WERI-Rb-1 (cell line): ENCODE measurements around the gene NUP188.
"Not testable (repeated sequence)": the region's sequence is repeated elsewhere in the genome, so short reads cannot be mapped to it uniquely, and the experiment has no call there.

ENCODE experiments used
- DNase-seq: peaks from one replicate; pipeline ENCODE4 v3.0.0-alpha.2; 2020
- H3K27ac ChIP-seq: fragments of 250-450 bp; sonication (Bioruptor Pico); 2 replicates; pipeline ENCODE4 v1.5.1; 2020; ENCODE audit warnings: mild to moderate bottlenecking, moderate library complexity
- H3K27me3 ChIP-seq: fragments of 250-450 bp; sonication (Bioruptor Pico); 2 replicates; pipeline ENCODE4 v1.5.1; 2021; ENCODE audit warnings: mild to moderate bottlenecking, low read depth, moderate library complexity; ENCODE audit not compliant: insufficient read depth, severe bottlenecking
- H3K36me3 ChIP-seq: fragments of 250-450 bp; sonication (Bioruptor Pico); 2 replicates; pipeline ENCODE4 v1.5.1; 2020; ENCODE audit warnings: mild to moderate bottlenecking, moderate library complexity
- H3K4me3 ChIP-seq: 2 replicates; pipeline ENCODE4 v1.5.1; 2011; ENCODE audit warnings: low read depth, mild to moderate bottlenecking, control low read depth, low read length
- H3K9me3 ChIP-seq: fragments of 250-450 bp; sonication (Bioruptor Pico); 2 replicates; pipeline ENCODE4 v1.5.1; 2021; ENCODE audit warnings: mild to moderate bottlenecking, moderate library complexity; ENCODE audit not compliant: severe bottlenecking
- CTCF ChIP-seq: IDR thresholded peaks from 2 replicates; pipeline ENCODE4 v1.5.1; 2011; ENCODE audit warnings: low read depth, mild to moderate bottlenecking, control low read depth, inconsistent platforms, low read length

Gene NUP188

GRCh38 chr9:129002992-129003391, 55.5 kb downstream of the NUP188 start:
- DNase-seq = peak; percentile 14
- TF ChIP-seq CTCF = no peak
- peaks cover 99% of the 10 kb centered on the region for H3K36me3 ChIP-seq
- H3K9me3 ChIP-seq = no peaks in the 10 kb centered on the region
- no peak overlapping the region for H3K4me3 ChIP-seq
- no peaks in the 10 kb centered on the region for H3K27me3 ChIP-seq
- H3K27ac ChIP-seq = no peak overlapping the region

GRCh38 chr9:129004173-129004572, 56.7 kb downstream of the NUP188 start:
- H3K9me3 ChIP-seq, H3K27ac ChIP-seq, H3K27me3 ChIP-seq, DNase-seq, H3K4me3 ChIP-seq: not testable (repeated sequence)
- H3K36me3 ChIP-seq = peaks cover 98% of the 10 kb centered on the region

GRCh38 chr9:129005336-129005997, 58.0 kb downstream of the NUP188 start:
- H3K27ac ChIP-seq = peak overlapping the region; percentile 21
- no peak for TF ChIP-seq CTCF
- H3K4me3 ChIP-seq = no peak overlapping the region
- DNase-seq = peak; percentile 51
- peaks cover 95% of the 10 kb centered on the region for H3K36me3 ChIP-seq
- H3K27me3 ChIP-seq = no peaks in the 10 kb centered on the region
- H3K9me3 ChIP-seq = no peaks in the 10 kb centered on the region

- DNase-seq = peak; percentile 89
- TF ChIP-seq CTCF = peak; percentile 96
- peak overlapping the region; percentile 21 for H3K27ac ChIP-seq
- no peak overlapping the region for H3K4me3 ChIP-seq
- peaks cover 95% of the 10 kb centered on the region for H3K36me3 ChIP-seq
- H3K27me3 ChIP-seq = no peaks in the 10 kb centered on the region
- no peaks in the 10 kb centered on the region for H3K9me3 ChIP-seq
These were observed 59.0 kb downstream of the NUP188 start for GRCh38 chr9:129006328-129007034.

- no peak overlapping the region for H3K27ac ChIP-seq
- H3K4me3 ChIP-seq = no peak overlapping the region
- no peak for DNase-seq
- TF ChIP-seq CTCF = no peak
- H3K9me3 ChIP-seq = no peaks in the 10 kb centered on the region
- no peaks in the 10 kb centered on the region for H3K27me3 ChIP-seq
- H3K36me3 ChIP-seq = peaks cover 93% of the 10 kb centered on the region
These were observed 59.7 kb downstream of the NUP188 start for GRCh38 chr9:129007035-129007765.
